Esophagus muscularis mucosa (tissue), 4 donors: ENCODE data around the gene HNRNPUL2. TPM values are rescaled to one million over a fixed set of nuclear protein-coding genes. Genes with fewer than 3 reads are reported as not detected.

ENCODE experiments used
- DNase-seq: peaks from one replicate; pipeline ENCODE4 v3.0.0-alpha.2; 2017; ENCODE audit errors: extremely low spot score
- H3K27ac ChIP-seq, 4 donors: fragments of 200-600 bp; sonication (generic); replicated peaks in 1 of 4; 1 replicate in 3 of 4; 2 replicates in 1 of 4; pipeline ENCODE4 v1.5.1; 2016 to 2019; ENCODE audit warnings: mild to moderate bottlenecking in 1 of 4
- H3K27me3 ChIP-seq, 4 donors: fragments of 200-600 bp; sonication (generic); one replicate each; pipeline versions ENCODE4 v1.5.1 to v1.6.0; 2016 to 2019
- H3K36me3 ChIP-seq, 4 donors: fragments of 200-600 bp; sonication (generic); one replicate each; pipeline ENCODE4 v1.5.1; 2016 to 2019
- H3K4me1 ChIP-seq, 4 donors: fragments of 200-600 bp; sonication (generic); one replicate each; pipeline ENCODE4 v1.5.1; 2016 to 2019
- H3K4me3 ChIP-seq, 4 donors: fragments of 200-600 bp; sonication (generic); 1 replicate in 2 of 4; 2 replicates in 2 of 4; pipeline ENCODE4 v1.5.1; 2016 to 2019; ENCODE audit warnings: mild to moderate bottlenecking in 4 of 4, moderate library complexity in 1 of 4
- H3K9me3 ChIP-seq, 4 donors: fragments of 200-600 bp; sonication (generic); 1 replicate in 3 of 4; 2 replicates in 1 of 4; pipeline ENCODE4 v1.5.1; 2016 to 2019
- EP300 ChIP-seq: sonication (generic); formaldehyde crosslinking; IDR thresholded peaks from one replicate; pipeline ENCODE4 v1.6.1; 2017; ENCODE audit warnings: antibody characterized with exemption
- POLR2A ChIP-seq: fragments of 450-650 bp; IDR thresholded peaks from one replicate; pipeline ENCODE4 v1.6.1; 2017; ENCODE audit warnings: antibody characterized with exemption, moderate library complexity, mild to moderate bottlenecking, low read depth
- POLR2AphosphoS5 ChIP-seq, 2 donors: sonication (generic); formaldehyde crosslinking; IDR thresholded peaks; one replicate each; pipeline ENCODE4 v1.6.1; 2017; ENCODE audit warnings: antibody characterized with exemption in 2 of 2
- WGBS: methylation state at CpG from one replicate; pipeline ENCODE4 v1.1.5; 2018; 5-methylcytosine and 5-hydroxymethylcytosine counted together
- intact Hi-C: fragments of 100-400 bp; cut with DNase I; formaldehyde crosslinking; loops from one replicate; pipeline ENCODE4 v1.15.1; 2023
- total RNA-seq, 4 donors: library from RNA; depleted of rRNA; stranded (reverse); fragments of >200 nt; gene quantifications; one replicate each; pipeline versions ENCODE4 v1.1.0 to v1.2.1, GENCODE V29; 2016
- TF ChIP-seq, protein P1 (sequence below), 3 experiments: fragments of 200-600 bp in 2 of 3; fragments of 450-650 bp in 1 of 3; sonication (generic) in 2 of 3; IDR thresholded peaks; one replicate each; pipeline ENCODE4 v1.5.1; 2017 to 2019; ENCODE audit warnings: antibody characterized with exemption in 3 of 3, mild to moderate bottlenecking in 2 of 3, moderate library complexity in 1 of 3

HNRNPUL2 gene
- total RNA-seq, 4 donors from 2014 or later: 19.5 to 45.0 (median 36.7) TPM

DNA sequence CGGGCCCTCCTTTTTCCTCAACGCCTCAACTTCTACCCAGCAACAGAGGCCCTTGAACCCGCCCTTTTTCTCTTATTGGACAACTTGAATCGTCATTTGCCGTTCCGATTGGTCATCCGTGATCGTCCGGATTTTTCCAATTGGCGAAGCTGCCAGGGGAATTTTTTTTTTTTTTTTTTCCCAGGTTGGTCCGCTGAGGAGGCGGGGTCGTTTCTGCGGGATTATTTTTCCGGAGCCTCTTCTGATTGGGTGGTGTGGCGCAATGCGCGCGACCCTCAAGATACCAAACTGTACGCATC is 564 bp upstream of the HNRNPUL2 start:
- no peaks in the 10 kb centered on the region for H3K9me3 ChIP-seq
- peaks cover 9 to 41% (median 20%) of the 10 kb centered on the region in 4 donors for H3K36me3 ChIP-seq
- H3K4me1 ChIP-seq: peaks cover 46 to 77% (median 66%) of the 10 kb centered on the region in 4 donors
- no peaks in the 10 kb centered on the region for H3K27me3 ChIP-seq
- under 1% methylated on average over 20 of the region's 20 CpGs for WGBS
- intact Hi-C loops: no loop called here
- peak; percentile 97 for DNase-seq
- peak overlapping the region; percentile 89 to 97 (median 94) for H3K27ac ChIP-seq
- TF ChIP-seq POLR2AphosphoS5 (IDR thresholded peaks at IDR 0.05) (no peak), EP300 (no peak), POLR2A (no peak)
- TF ChIP-seq, protein P1, sequence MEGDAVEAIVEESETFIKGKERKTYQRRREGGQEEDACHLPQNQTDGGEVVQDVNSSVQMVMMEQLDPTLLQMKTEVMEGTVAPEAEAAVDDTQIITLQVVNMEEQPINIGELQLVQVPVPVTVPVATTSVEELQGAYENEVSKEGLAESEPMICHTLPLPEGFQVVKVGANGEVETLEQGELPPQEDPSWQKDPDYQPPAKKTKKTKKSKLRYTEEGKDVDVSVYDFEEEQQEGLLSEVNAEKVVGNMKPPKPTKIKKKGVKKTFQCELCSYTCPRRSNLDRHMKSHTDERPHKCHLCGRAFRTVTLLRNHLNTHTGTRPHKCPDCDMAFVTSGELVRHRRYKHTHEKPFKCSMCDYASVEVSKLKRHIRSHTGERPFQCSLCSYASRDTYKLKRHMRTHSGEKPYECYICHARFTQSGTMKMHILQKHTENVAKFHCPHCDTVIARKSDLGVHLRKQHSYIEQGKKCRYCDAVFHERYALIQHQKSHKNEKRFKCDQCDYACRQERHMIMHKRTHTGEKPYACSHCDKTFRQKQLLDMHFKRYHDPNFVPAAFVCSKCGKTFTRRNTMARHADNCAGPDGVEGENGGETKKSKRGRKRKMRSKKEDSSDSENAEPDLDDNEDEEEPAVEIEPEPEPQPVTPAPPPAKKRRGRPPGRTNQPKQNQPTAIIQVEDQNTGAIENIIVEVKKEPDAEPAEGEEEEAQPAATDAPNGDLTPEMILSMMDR (IDR thresholded peaks at IDR 0.05): no peak
- peak overlapping the region; percentile 85 to 94 (median 90) for H3K4me3 ChIP-seq

DNA sequence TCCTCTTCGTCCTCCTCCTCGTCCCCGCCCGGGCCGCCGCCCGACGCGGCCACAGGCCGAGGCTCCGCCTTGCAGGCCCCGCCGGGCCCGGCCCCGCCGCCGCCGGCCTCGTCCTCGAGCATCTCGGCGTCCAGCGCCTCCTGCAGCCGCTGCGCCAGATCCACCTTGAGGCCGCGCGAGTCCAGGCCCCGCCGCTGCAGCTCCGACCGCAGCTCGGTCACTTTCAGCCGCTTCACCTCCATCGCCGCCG is 417 bp downstream of the HNRNPUL2 start:
- WGBS: no CpG with 5 or more reads among the region's 37 CpGs
- intact Hi-C loops: no loop called here

DNA sequence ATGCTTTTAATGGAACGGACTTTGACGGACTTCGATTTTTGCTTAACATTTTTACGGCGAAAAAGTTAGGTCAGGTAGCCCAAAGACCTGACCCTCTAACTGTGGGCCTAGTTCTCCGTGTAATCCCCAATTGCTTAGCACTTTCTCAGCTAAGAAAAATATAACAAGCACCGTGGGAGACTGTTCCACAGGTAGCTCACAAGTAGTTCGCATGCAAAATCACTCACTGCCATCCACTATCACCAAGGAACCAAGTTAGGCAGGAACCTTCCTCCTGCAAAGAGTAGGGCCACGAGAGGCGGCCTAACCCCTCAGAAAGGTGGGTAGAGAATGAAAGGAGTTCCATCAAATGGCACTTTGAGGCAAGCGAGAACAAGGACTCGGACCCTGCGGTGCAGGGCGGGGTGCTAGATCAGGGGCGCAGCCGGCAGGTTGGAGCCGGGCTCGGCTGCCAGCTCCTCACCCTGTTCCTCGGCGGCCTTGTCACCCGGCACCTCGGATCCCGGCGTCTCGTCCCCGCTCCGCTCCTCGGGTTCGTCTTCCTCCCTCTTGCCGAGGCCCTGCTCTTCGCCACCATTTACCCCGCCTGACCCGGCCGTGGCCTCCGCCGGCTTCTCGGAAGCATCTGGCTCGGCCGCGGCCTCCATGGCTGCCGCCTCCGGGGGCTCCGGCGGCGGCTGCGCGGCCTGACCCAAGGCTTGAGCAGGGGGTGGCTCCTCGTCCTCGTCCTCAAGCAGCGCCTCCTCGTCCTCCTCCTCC is 922 bp downstream of the HNRNPUL2 start:
- 0% methylated on average over 10 of the region's 51 CpGs for WGBS
- TF ChIP-seq, protein P1 (IDR thresholded peaks at IDR 0.05): no peak
- TF ChIP-seq EP300 (no peak), POLR2AphosphoS5 (IDR thresholded peaks at IDR 0.05) (no peak), POLR2A (no peak)
- Histone ChIP-seq H3K36me3 (peaks cover 24 to 43% (median 35%) of the 10 kb centered on the region in 4 donors), H3K4me3 (peak overlapping the region; percentile 85 to 94 (median 90)), H3K27me3 (no peaks in the 10 kb centered on the region), H3K27ac (peak overlapping the region; percentile 89 to 97 (median 94)), H3K9me3 (no peaks in the 10 kb centered on the region), H3K4me1 (peaks cover 46 to 68% (median 61%) of the 10 kb centered on the region in 4 donors)
- no peak for DNase-seq
- intact Hi-C loops: no loop called here

More for the DNA sequence above, 417 bp downstream of the HNRNPUL2 start:
- H3K27me3 ChIP-seq: no peaks in the 10 kb centered on the region
- H3K36me3 ChIP-seq: peaks cover 19 to 42% (median 30%) of the 10 kb centered on the region in 4 donors
- no peaks in the 10 kb centered on the region for H3K9me3 ChIP-seq
- peak overlapping the region; percentile 89 to 97 (median 94) for H3K27ac ChIP-seq
- H3K4me3 ChIP-seq: peak overlapping the region; percentile 85 to 94 (median 90)
- no peak for TF ChIP-seq POLR2AphosphoS5 (IDR thresholded peaks at IDR 0.05)
- TF ChIP-seq POLR2A: no peak
- no peak for TF ChIP-seq EP300
- TF ChIP-seq, protein P1 (IDR thresholded peaks at IDR 0.05): no peak
- H3K4me1 ChIP-seq: peaks cover 46 to 72% (median 66%) of the 10 kb centered on the region in 4 donors
- DNase-seq: no peak

DNA sequence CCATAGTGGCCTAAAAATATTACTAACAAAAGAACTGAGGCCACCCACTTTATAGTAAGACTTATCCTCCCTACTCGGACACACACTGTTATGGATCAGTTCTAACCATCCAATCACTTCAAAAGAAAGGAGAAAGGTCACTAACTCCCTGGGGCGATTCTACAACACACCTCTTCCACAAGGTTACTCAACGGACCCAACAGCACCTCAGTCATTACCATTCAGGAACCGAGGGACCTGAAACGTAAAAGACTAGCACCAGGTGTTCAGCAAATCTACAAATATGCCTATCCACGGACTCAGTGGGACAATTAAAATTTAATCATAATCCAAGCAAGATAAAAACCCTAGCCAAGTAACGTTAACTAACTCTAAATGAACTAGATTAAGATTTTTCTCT is 1.6 kb downstream of the HNRNPUL2 start:
- no peaks in the 10 kb centered on the region for H3K9me3 ChIP-seq
- WGBS: 1% methylated on average over 7 of the region's 7 CpGs

More for the DNA sequence above, 1.6 kb downstream of the HNRNPUL2 start:
- H3K4me3 ChIP-seq: peak overlapping the region; percentile 85 to 94 (median 90)
- H3K27ac ChIP-seq: peak overlapping the region; percentile 89 to 97 (median 94)
- TF ChIP-seq POLR2AphosphoS5 (IDR thresholded peaks at IDR 0.05) (no peak), EP300 (no peak), POLR2A (no peak)
- TF ChIP-seq, protein P1 (IDR thresholded peaks at IDR 0.05): no peak
- no peaks in the 10 kb centered on the region for H3K27me3 ChIP-seq
- H3K4me1 ChIP-seq: peaks cover 40 to 61% (median 54%) of the 10 kb centered on the region in 4 donors
- DNase-seq: no peak
- intact Hi-C loops: no loop called here
- peaks cover 31 to 43% (median 35%) of the 10 kb centered on the region in 4 donors for H3K36me3 ChIP-seq
